GM12878 (cell line): Measurements from ENCODE around the gene MMP12. TPM values are rescaled to one million over a fixed set of nuclear protein-coding genes. Genes with fewer than 3 reads are reported as not detected.

Experiments
- ATAC-seq: fragments of 200-7000 bp; cut with Tn5 transposase; 3 replicates; pipeline ENCODE4 v1.9.1; 2020; ENCODE audit warnings: mild to moderate bottlenecking, moderate library complexity
- BruUV-seq: library from RNA; stranded (reverse); fragments of 400-500 nt; replicated peaks from 2 replicates; lab custom pipeline; 2021; lab: Mats Ljungman, UMichigan
- CTCF ChIA-PET: fragments of 300-600 bp; sonication (Branson Sonifier 250); formaldehyde crosslinking; extraction: SDS; loops from one replicate; lab custom pipeline; 2021; ENCODE audit warnings: inconsistent platforms; lab: Yijun Ruan, JAX
- POLR2A ChIA-PET: fragments of 350-600 bp; formaldehyde crosslinking; extraction: SDS; loops from one replicate; lab custom pipeline; 2021; ENCODE audit warnings: inconsistent platforms; lab: Charles Lee
- RAD21 ChIA-PET: fragments of 300-600 bp; sonication (Branson Sonifier 250); formaldehyde crosslinking; loops from one replicate; lab custom pipeline; 2023; ENCODE audit warnings: antibody characterized with exemption; ENCODE audit not compliant: unreplicated experiment; lab: Charles Lee
- SMC1A ChIA-PET: fragments of 300-600 bp; sonication (Branson Sonifier 250); formaldehyde crosslinking; loops from one replicate; lab custom pipeline; 2023; ENCODE audit not compliant: unreplicated experiment, uncharacterized antibody; lab: Charles Lee
- DNase-seq: peaks from one replicate; pipeline ENCODE4 v3.0.0-alpha.2; 2011; ENCODE audit warnings: low read depth, low spot score
- FAIRE-seq: peaks from 3 replicates; lab custom pipeline; 2011; peaks lifted over from hg19 to GRCh38; lab: Jason Lieb, UNC
- H2AFZ ChIP-seq: 2 replicates; pipeline ENCODE4 v1.6.0; 2011; ENCODE audit warnings: low read depth, low read length, control low read depth; ENCODE audit not compliant: control insufficient read depth
- H3K27ac ChIP-seq: 2 replicates; pipeline ENCODE4 v1.5.1; 2011; ENCODE audit warnings: control low read depth; ENCODE audit not compliant: control insufficient read depth, insufficient read depth
- H3K27me3 ChIP-seq, 2 experiments: replicated peaks in 1 of 2; 2 replicates each; pipeline versions ENCODE4 v1.6.0 to v1.6.1; 2011; ENCODE audit warnings: low read length in 1 of 2; ENCODE audit not compliant: control insufficient read depth in 2 of 2, insufficient read depth in 2 of 2
- H3K36me3 ChIP-seq, 2 experiments: 2 replicates each; pipeline ENCODE4 v1.5.1; 2011; ENCODE audit warnings: low read length in 1 of 2; ENCODE audit not compliant: control insufficient read depth in 2 of 2, insufficient read depth in 2 of 2
- H3K4me1 ChIP-seq: 2 replicates; pipeline ENCODE4 v1.6.1; 2011; ENCODE audit warnings: mild to moderate bottlenecking, low read length, moderate library complexity, mixed read lengths; ENCODE audit not compliant: control insufficient read depth, insufficient read depth
- H3K4me2 ChIP-seq: 2 replicates; pipeline ENCODE4 v1.6.0; 2011; ENCODE audit warnings: control low read depth; ENCODE audit not compliant: control insufficient read depth, insufficient read depth
- H3K4me3 ChIP-seq: fragments of 200-600 bp; sonication (generic); 2 replicates; pipeline ENCODE4 v1.5.1; 2016
- H3K79me2 ChIP-seq: 2 replicates; pipeline ENCODE4 v1.6.0; 2011; ENCODE audit warnings: low read length; ENCODE audit not compliant: control insufficient read depth, insufficient read depth
- H3K9ac ChIP-seq: 2 replicates; pipeline ENCODE4 v1.8.0; 2011; ENCODE audit warnings: low read length, control low read depth, mixed read lengths; ENCODE audit not compliant: control insufficient read depth, insufficient read depth
- H3K9me3 ChIP-seq: replicated peaks from 3 replicates; pipeline ENCODE4 v1.5.1; 2011; ENCODE audit warnings: mild to moderate bottlenecking, low read length; ENCODE audit not compliant: control insufficient read depth, insufficient read depth
- H4K20me1 ChIP-seq: 2 replicates; pipeline ENCODE4 v1.6.0; 2011; ENCODE audit not compliant: control insufficient read depth, insufficient read depth
- CEBPB ChIP-seq, 2 experiments: fragments of 150-350 bp in 1 of 2; IDR thresholded peaks; 2 replicates each; pipeline ENCODE4 v1.6.1; 2012 to 2014; ENCODE audit warnings: low read depth in 2 of 2, low read length in 2 of 2, borderline replicate concordance in 1 of 2, inconsistent platforms in 1 of 2
- MTA2 ChIP-seq: fragments of 450-650 bp; IDR thresholded peaks from 2 replicates; pipeline ENCODE4 v1.6.1; 2016; ENCODE audit warnings: low read depth, mild to moderate bottlenecking, moderate library complexity
- ZNF274 ChIP-seq: IDR thresholded peaks from one replicate; pipeline ENCODE4 v1.8.0; 2011; ENCODE audit not compliant: insufficient read length, insufficient read depth
- WGBS: methylation state at CpG from one replicate; pipeline ENCODE4 v1.1.6; 2016; ENCODE audit warnings: low lambda C conversion rate; ENCODE audit not compliant: insufficient replicate concordance, insufficient coverage; ENCODE audit errors: missing lambda C conversion rate; 5-methylcytosine and 5-hydroxymethylcytosine counted together
- in situ Hi-C: fragments of 300-500 bp; cut with MboI; formaldehyde crosslinking; loops from 9 replicates; pipeline ENCODE4 v1.14.3; 2018; ENCODE audit warnings: mixed read lengths
- intact Hi-C: fragments of 100-400 bp; cut with micrococcal nuclease; formaldehyde crosslinking; loops from one replicate; pipeline ENCODE4 v1.14.2; 2022; ENCODE audit not compliant: unreplicated experiment
- polyA plus RNA-seq, 11 experiments: library from polyadenylated mRNA; depleted of rRNA in 4 of 11; unstranded in 6 of 11; stranded (reverse) in 5 of 11; fragments of >200 nt; fragmentation: Nextera tagmentation in 4 of 11; fragmentation: Illumina TruSeq in 1 of 11; extraction: Ambion mirVana in 4 of 11; extraction: Trizol in 1 of 11; gene quantifications; 1 replicate in 1 of 11; 2 replicates in 10 of 11; pipeline versions ENCODE4 v1.2.1 to v1.2.3, GENCODE V29; 2011 to 2016; ENCODE audit warnings: inconsistent platforms in 2 of 11, missing spikeins in 2 of 11, low read depth in 1 of 11
- total RNA-seq, 4 experiments: library from RNA; depleted of rRNA in 3 of 4; stranded (reverse); fragments of >200 nt in 3 of 4; fragmentation: Illumina TruSeq in 1 of 4; extraction: Trizol in 1 of 4; gene quantifications; 2 replicates each; pipeline versions ENCODE4 v1.2.1 to v1.2.3, GENCODE V29; 2013 to 2021
- TF ChIP-seq, protein P1 (sequence below): fragments of 450-650 bp; formaldehyde crosslinking; IDR thresholded peaks from 2 replicates; pipeline ENCODE4 v1.4.0; 2022; ENCODE audit warnings: mild to moderate bottlenecking, moderate library complexity
- TF ChIP-seq, protein P2 (sequence below): IDR thresholded peaks from 2 replicates; pipeline ENCODE4 v1.6.1; 2012; ENCODE audit warnings: low read depth, low read length, improper control_type of control experiment

MMP12 gene
- total and polyA plus RNA-seq, 10 of the 15 experiments (the other 5 are each of a cell fraction or from before 2014, with no cell fraction given): 0.14 TPM; not detected in 9

DNA sequence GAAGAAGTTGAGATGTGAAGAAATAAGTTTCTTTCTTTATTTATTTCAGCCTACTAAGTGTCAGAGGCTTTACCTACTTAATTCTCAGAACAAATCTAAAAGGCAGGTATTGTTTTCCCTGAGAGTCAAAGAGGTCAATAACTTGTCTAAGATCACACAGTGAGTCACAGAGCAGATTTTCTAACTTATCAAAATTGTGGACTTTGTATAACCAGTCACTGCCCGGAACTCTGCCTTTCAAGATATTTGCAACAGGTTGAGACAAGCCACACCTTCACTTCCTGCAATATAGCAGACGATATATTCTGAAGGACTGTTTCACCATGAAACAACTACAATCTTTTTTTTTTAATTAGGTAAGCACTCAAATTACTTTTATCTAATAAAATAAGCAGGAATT lies 20.8 kb downstream of the MMP12 start (continued):
- TF ChIP-seq, protein P1, sequence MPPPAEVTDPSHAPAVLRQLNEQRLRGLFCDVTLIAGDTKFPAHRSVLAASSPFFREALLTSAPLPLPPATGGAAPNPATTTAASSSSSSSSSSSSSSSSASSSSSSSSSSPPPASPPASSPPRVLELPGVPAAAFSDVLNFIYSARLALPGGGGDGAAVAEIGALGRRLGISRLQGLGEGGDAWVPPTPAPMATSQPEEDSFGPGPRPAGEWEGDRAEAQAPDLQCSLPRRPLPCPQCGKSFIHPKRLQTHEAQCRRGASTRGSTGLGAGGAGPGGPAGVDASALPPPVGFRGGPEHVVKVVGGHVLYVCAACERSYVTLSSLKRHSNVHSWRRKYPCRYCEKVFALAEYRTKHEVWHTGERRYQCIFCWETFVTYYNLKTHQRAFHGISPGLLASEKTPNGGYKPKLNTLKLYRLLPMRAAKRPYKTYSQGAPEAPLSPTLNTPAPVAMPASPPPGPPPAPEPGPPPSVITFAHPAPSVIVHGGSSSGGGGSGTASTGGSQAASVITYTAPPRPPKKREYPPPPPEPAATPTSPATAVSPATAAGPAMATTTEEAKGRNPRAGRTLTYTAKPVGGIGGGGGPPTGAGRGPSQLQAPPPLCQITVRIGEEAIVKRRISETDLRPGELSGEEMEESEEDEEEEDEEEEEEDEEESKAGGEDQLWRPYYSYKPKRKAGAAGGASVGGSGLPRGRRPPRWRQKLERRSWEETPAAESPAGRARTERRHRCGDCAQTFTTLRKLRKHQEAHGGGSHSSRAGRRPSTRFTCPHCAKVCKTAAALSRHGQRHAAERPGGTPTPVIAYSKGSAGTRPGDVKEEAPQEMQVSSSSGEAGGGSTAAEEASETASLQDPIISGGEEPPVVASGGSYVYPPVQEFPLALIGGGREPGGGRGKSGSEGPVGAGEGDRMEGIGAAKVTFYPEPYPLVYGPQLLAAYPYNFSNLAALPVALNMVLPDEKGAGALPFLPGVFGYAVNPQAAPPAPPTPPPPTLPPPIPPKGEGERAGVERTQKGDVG: no peak
- no peak for TF ChIP-seq MTA2
- TF ChIP-seq, protein P2, sequence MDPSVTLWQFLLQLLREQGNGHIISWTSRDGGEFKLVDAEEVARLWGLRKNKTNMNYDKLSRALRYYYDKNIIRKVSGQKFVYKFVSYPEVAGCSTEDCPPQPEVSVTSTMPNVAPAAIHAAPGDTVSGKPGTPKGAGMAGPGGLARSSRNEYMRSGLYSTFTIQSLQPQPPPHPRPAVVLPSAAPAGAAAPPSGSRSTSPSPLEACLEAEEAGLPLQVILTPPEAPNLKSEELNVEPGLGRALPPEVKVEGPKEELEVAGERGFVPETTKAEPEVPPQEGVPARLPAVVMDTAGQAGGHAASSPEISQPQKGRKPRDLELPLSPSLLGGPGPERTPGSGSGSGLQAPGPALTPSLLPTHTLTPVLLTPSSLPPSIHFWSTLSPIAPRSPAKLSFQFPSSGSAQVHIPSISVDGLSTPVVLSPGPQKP: no peak

DNA sequence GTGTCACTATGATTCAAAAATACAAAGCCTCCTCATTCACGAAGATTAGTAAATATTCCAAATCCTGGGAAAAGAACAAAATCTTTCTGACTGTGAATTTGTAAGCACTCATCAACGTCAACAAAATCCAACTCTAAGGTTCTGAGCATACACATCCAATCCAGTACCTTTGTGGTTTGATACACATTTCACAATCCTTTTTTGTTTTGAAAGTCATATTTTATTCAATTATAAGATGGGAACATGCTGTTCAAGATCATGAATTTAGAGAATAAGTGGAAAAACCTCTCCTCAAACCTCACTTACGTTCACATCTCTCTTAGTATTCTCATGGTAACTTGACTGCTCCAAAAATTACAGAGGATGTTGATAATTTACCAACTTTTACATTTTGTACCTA lies 21.7 kb downstream of the MMP12 start:
- no peak for DNase-seq
- CTCF ChIA-PET: no interaction called here
- H2AFZ ChIP-seq: no peak overlapping the region
- no peak for TF ChIP-seq ZNF274
- no peak for TF ChIP-seq CEBPB (IDR thresholded peaks at IDR 0.05; ENCODE audit: borderline replicate concordance in 1 of 2, low read depth in 2 of 2, low read length in 2 of 2)
- TF ChIP-seq, all 136 proteins: peak for 0
- Histone ChIP-seq H3K4me2 (no peak overlapping the region), H3K36me3 (no peaks in the 10 kb centered on the region), H3K79me2 (no peaks in the 10 kb centered on the region), H3K4me3 (no peak overlapping the region), H3K27me3 (no peaks in the 10 kb centered on the region; a peak in 1 of 4 replicates), H4K20me1 (no peaks in the 10 kb centered on the region), H3K9me3 (no peaks in the 10 kb centered on the region), H3K27ac (no peak overlapping the region), H3K9ac (no peak overlapping the region), H3K4me1 (no peaks in the 10 kb centered on the region)
- RAD21 ChIA-PET: no interaction called here
- intact Hi-C loops: no loop called here
- POLR2A ChIA-PET: no interaction called here
- ATAC-seq (no peak), FAIRE-seq (no peak)
- BruUV-seq: no TSS peak
- SMC1A ChIA-PET: no interaction called here
- in situ Hi-C loops: no loop called here
- WGBS: 2% methylated on average over 3 of the region's 3 CpGs
